Measurements from ENCODE around the gene INTS7. TPM values are rescaled to one million over a fixed set of nuclear protein-coding genes. Genes with fewer than 3 reads are reported as not detected.
"Not testable (repeated sequence)": the region's sequence is repeated elsewhere in the genome, so short reads cannot be mapped to it uniquely, and the experiment has no call there.

INTS7 gene
- total RNA-seq, 1 experiment from 2014 or later = 35.8 TPM

DNA sequence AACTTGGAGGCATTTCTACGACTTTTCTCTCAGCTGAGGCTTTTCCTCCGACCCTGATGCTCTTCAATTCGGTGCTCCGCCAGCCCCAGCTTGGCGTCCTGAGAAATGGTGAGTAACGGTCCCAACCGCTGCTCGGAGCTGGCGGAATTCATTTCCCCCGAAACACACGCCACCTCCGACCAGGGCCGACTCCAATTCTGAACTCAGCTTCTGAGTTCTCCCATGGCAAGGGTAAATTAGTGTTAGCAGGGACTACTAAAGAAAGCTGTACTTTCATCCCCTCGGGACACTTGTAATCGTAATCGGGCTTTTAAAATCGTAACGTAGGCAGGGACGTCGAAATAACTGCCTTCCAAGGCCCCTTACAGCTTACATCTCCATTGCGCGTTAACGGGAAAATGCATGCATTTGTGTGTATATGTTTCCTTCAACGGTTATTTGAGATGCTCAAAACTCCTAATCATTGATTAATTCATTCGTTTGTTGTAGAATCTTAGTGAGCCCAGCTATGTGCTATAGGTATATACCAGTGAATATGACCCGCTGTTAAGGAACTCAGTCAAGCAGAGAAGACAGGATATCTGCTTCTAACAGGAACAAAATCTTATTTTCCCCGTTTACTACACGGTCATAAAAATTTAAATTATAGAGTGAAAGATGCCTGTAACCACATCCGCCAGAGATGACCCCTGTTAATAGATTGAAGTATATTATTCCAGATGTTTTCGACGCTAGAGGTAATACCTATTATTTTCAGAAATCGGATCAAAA lies 663 bp upstream of the INTS7 start:
- DNase-seq (ENCODE audit: low spot score) = peak; percentile 24

DNA sequence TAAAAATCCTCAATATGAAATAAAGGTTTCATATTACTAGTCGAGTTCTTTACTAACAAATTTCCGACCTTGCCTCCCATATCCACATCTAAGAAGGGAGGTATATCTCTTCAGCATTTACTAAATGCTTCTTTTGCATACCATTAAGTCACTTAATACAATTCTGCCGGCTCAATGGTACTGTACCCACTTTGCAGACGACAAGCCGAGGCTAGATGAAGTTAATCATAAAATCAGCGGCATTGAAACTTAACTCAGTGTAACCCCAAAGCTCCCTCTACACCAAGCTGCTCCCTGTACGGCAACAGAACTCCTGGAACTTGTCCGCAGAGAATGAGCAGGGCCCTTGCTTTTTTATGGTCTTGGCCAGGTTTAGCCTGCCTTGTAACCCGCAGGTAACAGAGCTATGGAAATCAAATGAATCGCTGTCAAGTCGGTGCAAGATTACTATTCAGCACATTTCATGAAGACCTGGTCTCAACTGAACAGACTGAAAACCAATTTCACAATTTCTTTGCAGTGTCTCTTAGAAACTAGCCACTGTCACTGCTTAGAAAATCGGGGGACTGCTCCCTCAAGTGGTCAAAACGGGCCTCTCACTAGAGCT lies 738 bp downstream of the INTS7 start:
- DNase-seq (ENCODE audit: low spot score) = no peak

DNA sequence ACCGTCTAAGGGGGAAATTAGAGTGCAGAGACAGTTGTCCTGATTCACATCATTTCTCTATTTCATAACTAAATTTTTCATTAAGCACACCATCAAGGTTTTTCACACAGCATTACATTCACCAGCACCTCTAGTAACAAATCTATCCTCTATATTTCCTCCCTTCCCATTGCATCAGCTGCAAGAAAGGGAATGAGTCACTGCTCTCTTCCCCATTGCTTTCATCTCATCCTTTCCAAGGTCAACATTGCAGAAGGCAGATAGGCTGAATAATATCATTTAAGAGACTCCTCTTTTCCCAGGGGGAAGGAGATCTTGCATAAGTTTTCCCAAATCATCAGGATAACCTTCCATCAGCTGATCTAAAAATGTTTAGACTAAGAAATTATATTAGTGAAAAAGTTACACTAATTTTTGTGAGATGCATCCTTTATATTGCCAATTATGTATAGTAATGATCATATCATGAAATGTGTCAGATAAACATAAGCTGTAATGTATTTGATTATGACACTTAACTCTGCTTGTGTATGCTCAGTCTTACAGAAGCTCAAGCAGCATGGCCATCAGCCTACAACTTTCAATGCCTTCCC lies 4.3 kb downstream of the INTS7 start:
- DNase-seq (ENCODE audit: low spot score) = peak; percentile 90

DNA sequence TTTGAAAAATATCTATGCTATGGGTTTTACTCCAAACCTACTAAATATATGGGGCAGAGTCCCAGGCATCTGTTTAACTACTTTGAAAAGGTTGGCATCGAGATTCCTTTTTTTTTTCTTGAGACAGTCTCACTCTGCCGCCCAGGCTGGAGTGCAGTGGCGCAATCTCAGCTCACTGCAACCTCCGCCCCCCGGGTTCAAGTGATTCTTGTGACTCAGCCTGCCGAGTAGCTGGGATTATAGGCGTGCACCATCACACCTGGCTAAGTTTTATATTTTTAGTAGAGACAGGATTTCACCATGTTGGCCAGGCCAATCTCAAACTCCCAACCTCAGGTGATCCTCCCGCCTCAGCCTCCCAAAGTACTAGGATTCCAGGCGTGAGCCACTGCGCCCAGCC lies 7.6 kb downstream of the INTS7 start:
- DNase-seq (ENCODE audit: low spot score) = not testable (repeated sequence)

DNA sequence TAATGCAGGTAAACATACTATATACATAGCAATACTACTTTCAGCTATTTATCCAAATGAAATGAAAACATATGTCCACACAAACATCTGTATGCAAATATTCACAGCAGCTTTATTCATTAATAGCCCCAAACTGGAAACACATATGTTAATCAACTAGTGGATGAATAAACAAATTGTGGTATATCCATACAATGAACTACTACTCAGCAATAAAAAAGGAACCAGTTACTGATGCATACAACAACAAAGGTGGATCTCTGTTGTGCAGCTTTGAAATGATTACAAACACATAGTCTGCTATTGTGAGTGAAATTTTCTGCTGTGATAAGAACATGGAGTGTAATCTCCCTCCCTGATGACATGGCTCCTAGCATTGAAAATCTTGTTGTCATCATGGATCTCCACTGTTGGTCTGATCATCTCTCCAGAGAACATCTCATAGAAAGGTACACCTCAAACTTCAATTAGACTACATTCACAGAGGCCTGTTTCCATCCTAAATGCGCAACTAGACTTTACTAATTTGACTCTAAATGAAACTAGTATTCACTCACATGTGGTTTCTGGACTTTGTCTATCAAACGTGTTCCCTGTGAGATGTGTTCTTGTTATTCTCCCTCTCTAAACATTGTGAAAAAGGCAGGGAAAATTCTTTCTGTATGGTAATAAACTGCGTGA lies 10.7 kb downstream of the INTS7 start:
- DNase-seq (ENCODE audit: low spot score) = no peak

DNA sequence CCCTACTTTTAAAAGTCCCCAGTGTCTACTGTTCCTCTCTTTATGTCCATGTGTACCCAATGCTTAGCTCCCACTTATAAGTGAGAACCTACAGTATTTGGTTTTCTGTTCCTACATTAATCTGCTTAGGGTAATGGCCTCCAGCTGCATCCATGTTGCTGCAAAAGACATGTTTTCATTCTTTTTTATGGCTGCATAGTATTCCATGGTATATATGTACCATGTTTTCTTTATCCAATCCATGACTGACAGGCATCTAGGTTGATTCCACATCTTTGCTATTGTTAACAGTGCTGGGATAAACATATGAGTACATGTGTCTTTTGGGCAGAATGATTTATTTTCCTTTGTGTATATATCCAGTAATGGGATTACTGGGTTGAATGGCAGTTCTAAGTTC lies 12.4 kb downstream of the INTS7 start:
- DNase-seq (ENCODE audit: low spot score) = not testable (repeated sequence)

DNA sequence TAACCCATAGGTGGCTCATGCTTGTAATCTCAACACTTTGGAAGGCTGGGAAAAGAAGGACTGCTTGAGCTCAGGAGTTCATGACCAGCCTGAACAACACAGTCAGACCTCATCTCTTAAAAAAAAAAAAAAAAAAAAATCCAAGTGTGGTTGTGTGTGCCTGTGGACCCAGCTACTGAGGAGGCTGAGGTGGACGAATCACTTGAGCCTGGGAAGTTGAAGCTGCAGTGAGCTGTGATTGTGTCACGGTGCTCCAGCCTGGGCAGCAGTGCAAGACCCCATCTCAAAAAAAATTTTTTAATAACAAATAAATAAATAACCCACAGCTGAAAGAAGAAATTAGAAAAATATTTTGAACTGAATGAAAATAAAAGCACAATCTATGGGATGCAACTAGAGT lies 13.8 kb downstream of the INTS7 start:
- no peak for DNase-seq (ENCODE audit: low spot score)

DNA sequence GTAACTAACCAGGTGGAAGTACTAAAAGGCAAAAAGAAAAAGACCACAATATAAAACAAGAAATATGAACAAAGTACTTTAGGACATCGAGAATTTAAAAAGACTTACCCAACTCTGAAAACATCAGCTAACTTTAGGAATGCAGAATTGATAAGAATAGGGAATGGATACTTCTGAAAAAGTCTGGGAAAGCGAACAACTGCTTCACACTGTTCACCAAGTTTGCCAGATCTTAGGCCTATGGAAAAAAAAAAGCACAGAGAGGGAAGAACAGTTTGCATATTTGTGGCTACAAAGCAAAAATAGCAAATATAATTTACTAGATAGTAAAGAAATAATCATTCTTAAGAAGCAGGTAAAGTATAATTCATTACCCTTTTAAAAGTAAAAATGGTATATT lies 14.4 kb downstream of the INTS7 start:
- DNase-seq (ENCODE audit: low spot score) = no peak

DNA sequence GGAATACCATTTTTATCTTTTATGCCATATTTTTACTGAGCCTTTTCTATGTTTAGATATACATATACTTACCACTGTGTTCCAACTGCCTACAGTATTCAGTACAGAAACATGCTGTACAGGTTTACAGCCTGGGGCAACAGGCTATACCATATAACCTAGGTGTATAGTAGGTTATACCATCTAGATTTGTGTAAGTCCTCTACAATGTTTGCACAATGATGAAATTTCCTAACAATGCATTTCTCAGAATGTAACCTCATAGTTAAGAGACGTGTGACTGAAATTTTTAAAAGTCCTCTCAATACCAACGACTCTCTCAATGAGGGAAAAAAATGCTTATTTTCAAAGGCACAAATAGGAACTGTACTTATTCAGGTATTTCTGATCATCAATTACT lies 21.7 kb downstream of the INTS7 start:
- DNase-seq (ENCODE audit: low spot score) = no peak

DNA sequence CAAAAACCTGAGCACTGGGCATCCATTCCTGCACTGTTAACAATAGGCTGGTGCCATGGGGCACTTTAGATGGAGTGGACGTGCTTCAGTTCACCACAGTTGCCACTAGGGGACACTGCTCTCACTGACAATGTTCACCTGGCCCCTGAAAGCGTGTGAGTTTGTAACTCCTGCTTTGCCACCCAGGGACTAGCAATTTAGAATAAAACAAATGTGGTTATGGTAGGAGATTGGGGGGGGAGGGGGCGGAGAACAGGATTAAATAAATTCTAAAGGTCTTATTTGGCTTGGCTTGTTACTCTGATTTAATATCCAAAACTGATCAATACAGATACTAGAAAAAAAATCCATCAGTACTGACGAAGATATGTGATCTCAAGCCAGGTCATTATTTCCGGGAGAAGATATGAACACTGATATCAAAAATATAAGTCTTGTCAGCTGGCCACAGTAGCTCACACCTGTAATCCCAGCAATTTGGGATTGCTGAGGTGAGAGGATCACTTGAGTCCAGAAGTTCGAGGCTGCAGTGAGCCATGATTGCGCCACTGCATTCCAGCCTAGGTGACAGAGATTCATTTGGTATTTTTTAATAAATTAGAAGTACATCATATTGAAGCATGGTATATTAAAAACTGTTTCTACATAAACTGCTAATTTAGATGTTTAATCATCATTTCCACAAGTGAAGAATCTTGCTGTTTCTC lies 23.2 kb downstream of the INTS7 start:
- peak; percentile 75 for DNase-seq (ENCODE audit: low spot score)

DNA sequence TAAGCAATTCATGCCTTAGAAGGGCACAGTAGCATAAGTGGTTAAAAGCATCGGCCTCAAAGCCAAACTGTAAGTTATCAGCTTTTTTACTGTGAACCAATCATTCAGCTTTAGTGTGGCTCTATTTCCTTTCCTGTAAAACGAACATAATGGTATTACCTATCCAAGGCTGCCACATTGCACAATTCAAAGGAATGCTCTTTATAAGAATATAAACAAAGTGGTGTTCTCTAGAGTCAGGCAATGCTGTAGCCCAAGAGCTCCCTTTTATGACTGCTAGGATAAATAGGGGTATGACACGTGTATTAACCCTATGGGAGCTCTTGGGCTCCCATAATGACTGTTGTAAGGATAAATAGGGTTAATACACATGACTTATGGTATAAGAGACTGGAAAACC lies 25.4 kb downstream of the INTS7 start:
- no peak for DNase-seq (ENCODE audit: low spot score)

DNA sequence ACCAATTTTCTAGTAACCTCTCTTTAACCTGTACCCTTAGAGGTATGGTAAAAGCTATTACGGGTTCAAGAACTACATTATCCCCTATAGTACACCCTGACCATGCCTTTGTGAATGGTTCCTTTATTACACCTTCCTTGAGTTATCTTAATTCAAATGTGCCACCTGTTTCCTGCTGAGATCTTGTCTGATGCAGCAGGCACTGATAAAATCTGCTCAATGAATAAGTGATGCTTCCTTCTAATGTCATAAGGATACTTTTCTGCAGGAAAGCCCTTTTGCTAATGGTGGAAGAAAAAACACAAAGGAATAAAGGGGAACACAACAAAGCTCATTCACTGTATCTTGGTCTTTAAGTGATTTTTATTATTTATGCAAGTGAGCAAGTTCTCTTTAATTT lies 25.8 kb downstream of the INTS7 start:
- no peak for DNase-seq (ENCODE audit: low spot score)

DNA sequence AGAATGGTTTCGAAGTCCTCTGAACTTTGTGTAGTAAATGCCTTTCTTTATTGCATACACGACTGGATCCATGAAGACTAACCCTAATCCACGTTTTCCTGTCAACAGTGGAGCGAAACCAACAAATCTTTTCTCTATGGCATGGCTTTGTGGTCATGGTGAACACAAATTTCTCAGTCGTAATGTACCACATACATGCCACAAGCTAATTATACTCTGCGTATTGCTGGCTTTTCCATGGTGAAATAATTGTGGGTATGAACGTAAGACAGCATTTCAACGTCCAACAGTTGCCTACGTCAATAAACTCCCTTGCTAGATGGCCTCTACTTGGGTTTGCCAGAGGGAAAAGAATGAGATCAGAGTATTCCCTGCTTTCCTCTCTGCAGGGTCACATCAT lies 27.5 kb downstream of the INTS7 start:
- no peak for DNase-seq (ENCODE audit: low spot score)

DNA sequence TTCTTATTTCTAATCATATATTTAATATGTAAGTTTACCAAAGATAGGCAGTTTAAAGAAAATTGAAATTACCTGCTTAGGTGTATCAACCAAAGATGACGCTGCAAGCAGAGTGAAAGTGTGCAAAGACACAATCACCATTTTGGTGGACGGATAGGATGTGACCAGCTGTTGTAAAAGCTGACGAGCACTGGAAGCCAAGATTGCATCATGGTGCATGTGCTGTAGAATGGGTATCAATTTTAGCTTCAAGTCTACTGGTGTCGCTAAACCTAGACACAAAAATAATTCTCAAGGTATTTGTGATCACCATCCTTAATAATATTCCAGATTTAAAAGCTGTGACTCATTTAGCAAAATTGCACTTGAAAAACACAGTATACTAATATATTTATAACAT lies 28.2 kb downstream of the INTS7 start:
- no peak for DNase-seq (ENCODE audit: low spot score)

DNA sequence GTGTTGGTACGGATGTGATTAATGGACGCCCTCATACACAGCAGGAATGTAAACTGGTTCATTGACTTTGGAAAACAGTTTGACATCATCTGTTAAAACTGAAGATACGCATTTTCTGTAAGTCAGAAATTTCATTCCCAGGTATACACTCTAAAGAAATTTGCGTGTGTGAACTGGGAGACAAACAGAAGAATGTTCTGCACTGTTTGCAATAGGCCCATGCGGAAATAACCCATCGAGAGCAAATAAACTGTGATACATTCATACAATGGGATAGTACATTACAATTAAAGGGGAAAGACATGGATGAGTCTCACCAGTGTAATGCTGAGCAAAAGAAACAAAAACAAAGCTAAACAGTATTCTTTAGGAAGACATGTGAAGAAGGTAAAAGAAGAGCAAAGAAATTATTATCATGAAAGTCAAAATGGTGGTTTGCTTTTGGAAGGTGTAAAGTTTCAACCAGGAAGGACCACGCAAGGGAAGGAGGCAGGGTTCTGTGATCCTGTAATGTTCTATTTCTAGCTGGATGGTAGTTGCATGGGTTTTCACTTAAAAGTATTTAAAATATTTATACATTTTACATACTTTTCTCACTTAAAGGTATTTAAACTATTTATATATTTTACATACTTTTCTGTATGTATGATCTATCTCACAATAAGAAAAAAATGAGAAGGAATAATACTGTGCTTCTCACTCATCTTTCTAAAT lies 30.3 kb downstream of the INTS7 start:
- DNase-seq (ENCODE audit: low spot score) = no peak

DNA sequence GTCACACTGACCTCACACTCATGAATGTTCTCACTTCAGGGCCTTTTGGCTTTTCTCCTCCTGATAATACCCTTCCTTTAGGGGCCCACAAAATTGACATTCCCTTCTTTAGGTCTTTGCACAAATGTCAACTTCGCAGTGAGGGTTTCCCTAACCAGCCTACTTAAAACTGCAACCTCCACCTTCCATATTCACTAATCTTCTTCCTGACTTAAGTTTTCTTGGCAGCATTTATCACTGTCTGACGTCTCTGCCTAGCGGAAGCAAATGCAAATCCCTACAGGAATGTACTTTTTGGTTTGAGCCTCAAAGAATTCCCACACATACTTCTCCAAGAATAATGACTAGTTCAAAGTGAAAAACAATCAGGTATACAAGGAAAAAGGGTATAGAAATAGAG lies 32.8 kb downstream of the INTS7 start:
- DNase-seq (ENCODE audit: low spot score) = no peak

DNA sequence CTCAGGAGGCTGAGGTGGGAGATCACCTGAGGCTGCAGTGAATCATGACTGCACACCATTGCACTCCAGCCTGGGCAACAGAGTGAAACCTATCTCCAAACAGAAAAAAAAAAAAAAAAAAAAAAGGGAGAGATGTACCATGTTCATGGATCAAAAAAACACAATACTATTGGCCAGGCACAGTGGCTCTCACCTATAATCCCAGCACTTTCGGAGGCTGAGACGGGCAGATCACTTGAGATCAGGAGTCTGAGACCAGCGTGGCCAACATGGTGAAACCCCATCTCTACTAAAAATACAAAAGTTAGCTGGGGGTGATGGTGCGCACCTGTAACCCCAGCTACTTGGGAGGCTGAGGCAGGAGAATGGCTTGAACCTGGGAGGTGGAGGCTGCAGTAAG lies 37.9 kb downstream of the INTS7 start:
- DNase-seq (ENCODE audit: low spot score) = not testable (repeated sequence)

DNA sequence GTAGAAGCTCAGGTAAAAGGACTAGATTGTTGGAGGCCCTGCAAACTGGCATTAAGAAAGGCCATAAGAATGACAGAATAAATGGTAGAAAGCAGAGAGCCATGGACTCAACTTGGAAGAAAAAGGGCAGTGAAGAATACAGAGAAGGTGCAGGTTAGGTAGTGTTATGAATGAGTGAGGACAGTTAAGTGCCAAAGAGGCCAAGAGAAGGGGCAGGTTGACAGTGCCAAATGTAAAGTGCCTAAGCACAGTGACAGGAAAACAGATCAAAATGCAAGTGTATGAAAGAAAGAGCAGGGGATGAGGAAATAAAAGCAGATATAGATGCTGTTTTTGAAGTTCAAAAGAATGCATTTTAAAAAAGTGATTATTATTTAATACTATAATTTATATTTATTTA lies 43.7 kb downstream of the INTS7 start:
- no peak for DNase-seq (ENCODE audit: low spot score)

DNA sequence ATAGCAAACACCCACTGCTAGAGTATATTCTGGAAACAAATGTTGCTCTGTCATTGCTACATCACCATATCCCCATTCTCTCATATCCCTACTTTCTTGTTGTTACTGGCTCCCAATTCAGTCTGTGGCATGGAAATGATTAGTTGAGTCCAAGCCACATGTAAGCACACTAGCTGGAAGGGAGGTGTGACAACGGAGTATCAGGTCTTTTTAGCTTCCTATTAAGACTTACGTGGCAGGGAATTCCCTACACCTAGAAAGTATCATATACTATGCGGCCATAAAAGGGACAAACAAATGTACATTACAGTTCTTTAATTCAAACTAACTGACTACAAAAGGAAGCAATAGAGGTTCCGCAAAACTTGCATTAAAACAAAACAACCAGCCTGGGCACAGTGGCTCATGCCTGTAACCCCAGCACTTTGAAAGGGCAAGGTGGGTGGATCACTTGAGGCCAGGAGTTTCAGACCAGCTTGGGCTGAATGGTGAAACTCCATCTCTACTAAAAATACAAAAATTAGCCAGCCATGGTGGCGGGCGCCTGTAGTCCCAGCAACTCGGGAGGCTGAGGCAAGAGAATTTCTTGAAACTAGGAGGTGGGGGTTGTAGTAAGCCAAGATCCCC lies 48.6 kb downstream of the INTS7 start:
- no peak for DNase-seq (ENCODE audit: low spot score)

DNA sequence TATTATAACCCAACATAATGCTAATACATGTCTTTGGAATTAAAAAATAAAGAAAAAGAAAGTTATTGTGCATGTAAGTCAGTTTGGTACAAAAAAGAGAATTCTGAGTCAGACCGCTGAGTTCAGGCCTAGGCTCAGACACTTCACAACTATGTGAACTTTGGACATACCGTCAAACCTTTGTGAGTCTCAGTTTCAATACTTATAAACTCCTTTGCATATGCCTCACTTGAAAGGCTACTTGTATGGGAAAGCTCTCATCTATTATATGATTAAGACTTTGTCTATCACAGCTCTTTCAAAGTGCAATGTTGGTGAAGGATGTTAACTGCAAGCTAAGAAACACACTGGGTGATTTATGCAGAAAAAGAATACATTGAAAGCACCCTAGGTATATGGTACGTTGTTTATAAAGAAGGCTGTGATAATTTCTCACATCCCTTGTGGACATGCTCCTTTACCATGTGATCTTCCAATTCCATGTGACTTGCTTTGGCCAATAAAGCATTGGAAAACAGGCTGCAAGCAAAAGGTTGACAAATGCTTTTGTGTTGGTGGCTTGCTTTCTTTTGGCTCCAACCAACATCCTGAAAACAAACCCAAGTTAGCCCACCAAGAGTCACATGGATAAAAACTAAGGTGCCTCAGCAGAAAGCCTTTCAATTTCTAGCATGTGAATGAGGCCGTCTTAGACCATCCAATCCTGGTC lies 49.6 kb downstream of the INTS7 start:
- DNase-seq (ENCODE audit: low spot score) = no peak
